Measurements from ENCODE around the gene DHX35. TPM values are rescaled to one million over a fixed set of nuclear protein-coding genes. Genes with fewer than 3 reads are reported as not detected.

Gene DHX35
- total RNA-seq, 4 donors from 2014 or later = 14.0 to 32.4 (median 18.1) TPM

DNA sequence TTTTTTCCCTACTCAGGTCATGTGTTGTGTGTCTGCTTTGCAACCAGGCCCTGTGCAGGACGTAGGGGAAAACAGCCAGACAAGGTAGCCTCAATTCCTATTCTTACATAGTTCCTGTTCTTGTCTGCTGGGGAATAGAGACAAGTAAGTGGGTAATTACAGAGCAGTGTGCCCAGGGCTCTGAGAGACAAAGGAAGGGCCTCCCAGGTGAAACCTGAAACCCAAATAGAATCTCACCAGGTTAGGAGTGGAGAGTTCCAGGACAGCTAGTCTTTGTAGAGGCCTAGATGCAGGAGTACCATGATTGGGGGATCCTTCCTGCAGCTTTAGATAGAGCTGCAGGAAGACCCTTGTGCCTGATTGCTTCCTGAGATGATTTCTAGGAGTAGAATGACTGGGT lies 48.4 kb downstream of the DHX35 start:
- Histone ChIP-seq H3K4me1 (no peaks in the 10 kb centered on the region), H3K27ac (no peak overlapping the region), H3K4me3 (no peak overlapping the region), H3K36me3 (peaks cover 0 to 83% (median 0%) of the 10 kb centered on the region in 3 donors), H3K27me3 (no peaks in the 10 kb centered on the region), H3K9me3 (no peaks in the 10 kb centered on the region)
- TF ChIP-seq POLR2A (IDR thresholded peaks at IDR 0.05) = no peak
- TF ChIP-seq, protein P1, sequence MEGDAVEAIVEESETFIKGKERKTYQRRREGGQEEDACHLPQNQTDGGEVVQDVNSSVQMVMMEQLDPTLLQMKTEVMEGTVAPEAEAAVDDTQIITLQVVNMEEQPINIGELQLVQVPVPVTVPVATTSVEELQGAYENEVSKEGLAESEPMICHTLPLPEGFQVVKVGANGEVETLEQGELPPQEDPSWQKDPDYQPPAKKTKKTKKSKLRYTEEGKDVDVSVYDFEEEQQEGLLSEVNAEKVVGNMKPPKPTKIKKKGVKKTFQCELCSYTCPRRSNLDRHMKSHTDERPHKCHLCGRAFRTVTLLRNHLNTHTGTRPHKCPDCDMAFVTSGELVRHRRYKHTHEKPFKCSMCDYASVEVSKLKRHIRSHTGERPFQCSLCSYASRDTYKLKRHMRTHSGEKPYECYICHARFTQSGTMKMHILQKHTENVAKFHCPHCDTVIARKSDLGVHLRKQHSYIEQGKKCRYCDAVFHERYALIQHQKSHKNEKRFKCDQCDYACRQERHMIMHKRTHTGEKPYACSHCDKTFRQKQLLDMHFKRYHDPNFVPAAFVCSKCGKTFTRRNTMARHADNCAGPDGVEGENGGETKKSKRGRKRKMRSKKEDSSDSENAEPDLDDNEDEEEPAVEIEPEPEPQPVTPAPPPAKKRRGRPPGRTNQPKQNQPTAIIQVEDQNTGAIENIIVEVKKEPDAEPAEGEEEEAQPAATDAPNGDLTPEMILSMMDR (IDR thresholded peaks at IDR 0.05) = no peak
- no peak for DNase-seq

GRCh38 chr20:39013662-39014109 lies 51.5 kb downstream of the DHX35 start:
- Histone ChIP-seq H3K27ac (no peak overlapping the region), H3K4me1 (no peaks in the 10 kb centered on the region), H3K9me3 (no peaks in the 10 kb centered on the region), H3K27me3 (no peaks in the 10 kb centered on the region), H3K4me3 (no peak overlapping the region), H3K36me3 (peaks cover 0 to 79% (median 0%) of the 10 kb centered on the region in 3 donors)
- DNase-seq = no peak
- no peak for TF ChIP-seq POLR2A (IDR thresholded peaks at IDR 0.05)
- TF ChIP-seq, protein P1 (IDR thresholded peaks at IDR 0.05) = no peak

- Histone ChIP-seq H3K27ac (no peak overlapping the region), H3K27me3 (no peaks in the 10 kb centered on the region), H3K36me3 (peaks cover 0 to 77% (median 0%) of the 10 kb centered on the region in 3 donors), H3K9me3 (no peaks in the 10 kb centered on the region), H3K4me3 (no peak overlapping the region), H3K4me1 (no peaks in the 10 kb centered on the region)
- DNase-seq = no peak
- TF ChIP-seq, protein P1 (IDR thresholded peaks at IDR 0.05) = no peak
- TF ChIP-seq POLR2A (IDR thresholded peaks at IDR 0.05) = no peak
Measured at GRCh38 chr20:39016041-39016440, 53.9 kb downstream of the DHX35 start.

GRCh38 chr20:39016506-39016905 lies 54.4 kb downstream of the DHX35 start:
- Histone ChIP-seq H3K4me3 (no peak overlapping the region), H3K36me3 (peaks cover 0 to 77% (median 0%) of the 10 kb centered on the region in 3 donors), H3K27me3 (no peaks in the 10 kb centered on the region), H3K9me3 (no peaks in the 10 kb centered on the region), H3K4me1 (no peaks in the 10 kb centered on the region), H3K27ac (no peak overlapping the region)
- TF ChIP-seq, protein P1 (IDR thresholded peaks at IDR 0.05) = no peak
- no peak for TF ChIP-seq POLR2A (IDR thresholded peaks at IDR 0.05)
- DNase-seq = no peak

- Histone ChIP-seq H3K27me3 (no peaks in the 10 kb centered on the region), H3K4me1 (no peaks in the 10 kb centered on the region), H3K36me3 (peaks cover 0 to 78% (median 2%) of the 10 kb centered on the region in 3 donors), H3K9me3 (no peaks in the 10 kb centered on the region), H3K27ac (no peak overlapping the region), H3K4me3 (no peak overlapping the region)
- TF ChIP-seq, protein P1 (IDR thresholded peaks at IDR 0.05) = no peak
- no peak for TF ChIP-seq POLR2A (IDR thresholded peaks at IDR 0.05)
- no peak for DNase-seq
Measured at GRCh38 chr20:39019027-39019426, 56.9 kb downstream of the DHX35 start.
